ENCODE results near the gene AFAP1. TPM values are rescaled to one million over a fixed set of nuclear protein-coding genes. Genes with fewer than 3 reads are reported as not detected.

Gene AFAP1
- total and polyA plus RNA-seq, 2 donors from 2014 or later = 2.6 to 26.3 TPM

DNA sequence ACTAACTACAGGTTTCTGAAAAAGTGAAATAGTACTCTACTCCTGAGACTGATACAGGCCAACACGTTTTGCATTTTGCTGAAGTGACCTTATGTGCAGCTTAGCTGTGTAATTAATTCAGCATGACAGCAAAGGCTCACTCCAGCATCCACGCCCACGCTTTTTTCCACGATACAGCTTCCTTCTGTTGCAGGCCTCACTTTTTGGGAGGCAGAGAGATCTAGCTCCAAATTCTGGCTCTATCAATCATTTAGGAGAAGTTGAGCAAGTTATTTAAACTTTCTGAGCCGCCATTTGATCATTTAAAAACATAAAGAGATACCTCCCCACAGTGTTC is 160.3 kb downstream of the AFAP1 start:
- H3K9me3 ChIP-seq (ENCODE audit: control insufficient read depth in 2 of 3, insufficient read depth in 1 of 3, low read length in 3 of 3) = no peaks in the 10 kb centered on the region
- peaks cover 0 to 13% (median 8%) of the 10 kb centered on the region in 3 donors for H3K4me1 ChIP-seq (ENCODE audit: control insufficient read depth in 2 of 3, insufficient read depth in 2 of 3, low read depth in 1 of 3, low read length in 3 of 3)
- DNase-seq = peak; percentile 21 to 89 (median 64)
- no peak for TF ChIP-seq CTCF (IDR thresholded peaks at IDR 0.05; ENCODE audit: borderline replicate concordance, extremely low read depth, insufficient read depth)
- H3K27me3 ChIP-seq (ENCODE audit: control insufficient read depth, insufficient read depth, low read length) = no peaks in the 10 kb centered on the region
- H3K27ac ChIP-seq (ENCODE audit: low read depth in 2 of 2, low read length in 2 of 2) = peak overlapping the region in 1 of 2 donors; percentile 46
- peaks cover 0 to 8% (median 4%) of the 10 kb centered on the region in 3 donors for H3K36me3 ChIP-seq (ENCODE audit: control insufficient read depth in 2 of 3, insufficient read depth in 3 of 3, low read length in 3 of 3)
- intact Hi-C loops (cut with DNase I) = no loop called here
- no peak for FAIRE-seq
- H3K4me3 ChIP-seq (ENCODE audit: low read length in 3 of 3) = peak overlapping the region in 1 of 3 donors; percentile 42
- H3K9ac ChIP-seq (ENCODE audit: low read length in 3 of 3) = no peak overlapping the region

- Histone ChIP-seq H3K27me3 (ENCODE audit: control insufficient read depth, insufficient read depth, low read length) (no peaks in the 10 kb centered on the region), H3K4me3 (ENCODE audit: low read length in 3 of 3) (peak overlapping the region in 1 of 3 donors; percentile 42), H3K9ac (ENCODE audit: low read length in 3 of 3) (no peak overlapping the region), H3K36me3 (ENCODE audit: control insufficient read depth in 2 of 3, insufficient read depth in 3 of 3, low read length in 3 of 3) (peaks cover 0 to 8% (median 7%) of the 10 kb centered on the region in 3 donors), H3K9me3 (ENCODE audit: control insufficient read depth in 2 of 3, insufficient read depth in 1 of 3, low read length in 3 of 3) (no peaks in the 10 kb centered on the region), H3K27ac (ENCODE audit: low read depth in 2 of 2, low read length in 2 of 2) (peak overlapping the region in 1 of 2 donors; percentile 46), H3K4me1 (ENCODE audit: control insufficient read depth in 2 of 3, insufficient read depth in 2 of 3, low read depth in 1 of 3, low read length in 3 of 3) (peaks cover 0 to 13% (median 8%) of the 10 kb centered on the region in 3 donors)
- no peak for FAIRE-seq
- no peak for TF ChIP-seq CTCF (IDR thresholded peaks at IDR 0.05; ENCODE audit: borderline replicate concordance, extremely low read depth, insufficient read depth)
- intact Hi-C loops (cut with DNase I) = no loop called here
- peak in 2 of 5 donors; percentile 31 to 48 for DNase-seq
Observed at GRCh38 chr4:7778510-7779431, 160.9 kb downstream of the AFAP1 start.

GRCh38 chr4:7777871-7778509 is 161.7 kb downstream of the AFAP1 start:
- Histone ChIP-seq H3K27me3 (ENCODE audit: control insufficient read depth, insufficient read depth, low read length) (no peaks in the 10 kb centered on the region), H3K27ac (ENCODE audit: low read depth in 2 of 2, low read length in 2 of 2) (peak overlapping the region in 1 of 2 donors; percentile 8), H3K4me1 (ENCODE audit: control insufficient read depth in 2 of 3, insufficient read depth in 2 of 3, low read depth in 1 of 3, low read length in 3 of 3) (peaks cover 0 to 13% (median 10%) of the 10 kb centered on the region in 3 donors), H3K9ac (ENCODE audit: low read length in 3 of 3) (no peak overlapping the region), H3K36me3 (ENCODE audit: control insufficient read depth in 2 of 3, insufficient read depth in 3 of 3, low read length in 3 of 3) (peaks cover 0 to 8% (median 7%) of the 10 kb centered on the region in 3 donors), H3K9me3 (ENCODE audit: control insufficient read depth in 2 of 3, insufficient read depth in 1 of 3, low read length in 3 of 3) (no peaks in the 10 kb centered on the region), H3K4me3 (ENCODE audit: low read length in 3 of 3) (peak overlapping the region in 1 of 3 donors; percentile 42)
- FAIRE-seq = no peak
- peak in 2 of 5 donors; percentile 11 to 22 for DNase-seq
- no peak for TF ChIP-seq CTCF (IDR thresholded peaks at IDR 0.05; ENCODE audit: borderline replicate concordance, extremely low read depth, insufficient read depth)
- intact Hi-C loops (cut with DNase I) = no loop called here

Measured in kidney (tissue), 14 donors.